ENCODE data around the gene NOP56. TPM values are rescaled to one million over a fixed set of nuclear protein-coding genes. Genes with fewer than 3 reads are reported as not detected.

Gene NOP56
- total RNA-seq, 1 donor from 2014 or later, result 110 TPM

GRCh38 chr20:2701671-2702081 is 49.2 kb downstream of the NOP56 start:
- no peak for DNase-seq (ENCODE audit: low read depth)

- no peak for DNase-seq (ENCODE audit: low read depth)
These were observed 51.5 kb downstream of the NOP56 start for GRCh38 chr20:2703716-2704475.

- no peak for DNase-seq (ENCODE audit: low read depth)
These were observed 53.7 kb downstream of the NOP56 start for GRCh38 chr20:2705931-2706645.

GRCh38 chr20:2706688-2707352 is 54.4 kb downstream of the NOP56 start:
- DNase-seq (ENCODE audit: low read depth), result no peak

- no peak for DNase-seq (ENCODE audit: low read depth)
These were observed 55.1 kb downstream of the NOP56 start for GRCh38 chr20:2707353-2708072.

Other genes starting within 250 kb of the NOP56 start
- gene SNRPB, start 181.8 kb upstream of the NOP56 start, total RNA-seq, result 92.1 and 377 TPM in 2 replicates
- 8.5 and 17.5 TPM in 2 replicates for gene ZNF343, start 143.7 kb upstream of the NOP56 start, total RNA-seq
- not detected in 2 replicates for gene TMC2, start 116.1 kb upstream of the NOP56 start, total RNA-seq
- 72.9 and 104 TPM in 2 replicates for gene IDH3B, start 11.6 kb downstream of the NOP56 start, total RNA-seq
- 2.6 and 5.1 TPM in 2 replicates for gene EBF4, start 40.1 kb downstream of the NOP56 start, total RNA-seq
- gene CPXM1, start 148.0 kb downstream of the NOP56 start, total RNA-seq, result 0.17 and 0.20 TPM in 2 replicates
- gene C20orf141, start 162.4 kb downstream of the NOP56 start, total RNA-seq, result not detected in 2 replicates
- gene TMEM239, start 163.7 kb downstream of the NOP56 start, total RNA-seq, result not detected in 2 replicates
- gene PCED1A, start 188.0 kb downstream of the NOP56 start, total RNA-seq, result 19.4 and 33.5 TPM in 2 replicates
- 43.8 and 46.0 TPM in 2 replicates for gene VPS16, start 188.1 kb downstream of the NOP56 start, total RNA-seq
- gene PTPRA, start 220.8 kb downstream of the NOP56 start, total RNA-seq, result 31.3 and 50.6 TPM in 2 replicates

Measured in renal cortical epithelial cell (primary cell).